ENCODE results near the gene OLFML2B. TPM values are rescaled to one million over a fixed set of nuclear protein-coding genes. Genes with fewer than 3 reads are reported as not detected.
"Not testable (repeated sequence)": the region's sequence is repeated elsewhere in the genome, so short reads cannot be mapped to it uniquely, and the experiment has no call there.

OLFML2B gene
- total RNA-seq, 1 donor from 2014 or later, result 1.8 TPM

DNA sequence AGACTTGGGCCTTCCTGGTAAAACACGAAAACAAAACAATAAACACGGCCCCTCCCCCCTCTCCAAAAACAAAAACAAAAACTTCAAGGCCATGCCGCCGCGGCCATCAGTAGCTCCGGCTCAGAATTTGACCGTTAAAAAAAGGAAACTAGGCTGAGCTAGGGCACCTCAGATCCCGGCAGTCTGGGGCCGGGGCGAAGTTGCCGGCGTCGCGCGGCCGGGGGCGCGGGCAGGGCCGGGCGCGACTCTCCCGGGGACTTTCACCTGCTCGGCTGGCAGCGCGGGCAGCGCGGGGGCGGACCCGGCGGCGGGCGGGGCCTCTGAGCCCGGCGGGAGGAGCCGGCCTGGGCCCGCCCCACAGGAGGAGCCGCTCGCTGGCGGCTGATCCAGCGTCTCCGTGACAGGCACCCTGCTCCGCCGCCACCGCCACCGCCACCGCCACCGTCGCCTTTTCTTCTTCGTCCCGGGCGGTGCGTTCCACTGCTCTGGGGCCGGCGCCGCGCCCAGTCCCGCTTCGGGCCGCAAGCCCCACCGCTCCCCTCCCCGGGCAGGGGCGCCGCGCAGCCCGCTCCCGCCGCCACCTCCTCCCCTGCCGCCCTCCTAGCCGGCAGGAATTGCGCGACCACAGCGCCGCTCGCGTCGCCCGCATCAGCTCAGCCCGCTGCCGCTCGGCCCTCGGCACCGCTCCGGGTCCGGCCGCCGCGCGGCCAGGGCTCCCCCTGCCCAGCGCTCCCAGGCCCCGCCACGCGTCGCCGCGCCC lies 45.8 kb upstream of the OLFML2B start, which contains the start of gene NOS1AP:
Gene NOS1AP, plus strand, starts transcription at position 358 of the 760 bp plus-strand sequence. CDS start 487 bp downstream, outside the sequence.
- H3K27ac Mint-ChIP-seq, result peak within 1 kb of the TSS; percentile 85

DNA sequence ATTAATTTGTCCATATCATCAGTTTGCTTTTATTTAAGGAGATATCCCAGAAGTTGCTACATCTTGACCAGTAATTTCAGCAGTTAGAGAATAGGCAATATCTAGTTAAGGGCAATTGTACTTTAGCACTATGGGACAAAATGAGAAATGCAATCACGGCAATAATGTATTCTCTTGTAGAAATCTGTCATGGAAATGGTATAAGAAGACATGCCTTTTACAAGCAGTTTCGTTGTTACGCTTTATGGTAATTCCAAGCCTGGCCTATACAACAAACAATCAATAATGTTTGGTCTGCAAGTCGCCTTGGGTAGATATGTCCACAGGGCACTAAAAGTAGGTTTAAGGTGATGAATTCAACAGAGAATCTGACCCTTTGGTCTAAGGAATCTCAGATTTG lies 44.6 kb upstream of the OLFML2B start:
- TF ChIP-seq, protein P1, sequence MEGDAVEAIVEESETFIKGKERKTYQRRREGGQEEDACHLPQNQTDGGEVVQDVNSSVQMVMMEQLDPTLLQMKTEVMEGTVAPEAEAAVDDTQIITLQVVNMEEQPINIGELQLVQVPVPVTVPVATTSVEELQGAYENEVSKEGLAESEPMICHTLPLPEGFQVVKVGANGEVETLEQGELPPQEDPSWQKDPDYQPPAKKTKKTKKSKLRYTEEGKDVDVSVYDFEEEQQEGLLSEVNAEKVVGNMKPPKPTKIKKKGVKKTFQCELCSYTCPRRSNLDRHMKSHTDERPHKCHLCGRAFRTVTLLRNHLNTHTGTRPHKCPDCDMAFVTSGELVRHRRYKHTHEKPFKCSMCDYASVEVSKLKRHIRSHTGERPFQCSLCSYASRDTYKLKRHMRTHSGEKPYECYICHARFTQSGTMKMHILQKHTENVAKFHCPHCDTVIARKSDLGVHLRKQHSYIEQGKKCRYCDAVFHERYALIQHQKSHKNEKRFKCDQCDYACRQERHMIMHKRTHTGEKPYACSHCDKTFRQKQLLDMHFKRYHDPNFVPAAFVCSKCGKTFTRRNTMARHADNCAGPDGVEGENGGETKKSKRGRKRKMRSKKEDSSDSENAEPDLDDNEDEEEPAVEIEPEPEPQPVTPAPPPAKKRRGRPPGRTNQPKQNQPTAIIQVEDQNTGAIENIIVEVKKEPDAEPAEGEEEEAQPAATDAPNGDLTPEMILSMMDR (IDR thresholded peaks at IDR 0.05; ENCODE audit: unreplicated experiment), result no peak
- DNase-seq (ENCODE audit: low spot score, unreplicated experiment), result no peak
- Mint-ChIP-seq H3K36me3 (ENCODE audit: insufficient read depth) (no peaks in the 10 kb centered on the region), H3K4me1 (ENCODE audit: low read depth) (peaks cover 12% of the 10 kb centered on the region), H3K9me3 (ENCODE audit: low read depth) (no peaks in the 10 kb centered on the region), H3K27ac (no peak overlapping the region), H3K27me3 (peaks cover 29% of the 10 kb centered on the region), H3K4me3 (ENCODE audit: low read depth) (peak overlapping the region; percentile 82)

More for the DNA sequence above, 45.8 kb upstream of the OLFML2B start, which contains the start of gene NOS1AP:
- peak; percentile 74 for DNase-seq (ENCODE audit: low spot score, unreplicated experiment)
- TF ChIP-seq, protein P1 (IDR thresholded peaks at IDR 0.05; ENCODE audit: unreplicated experiment), result no peak
- Mint-ChIP-seq H3K36me3 (ENCODE audit: insufficient read depth) (no peaks in the 10 kb centered on the region), H3K9me3 (ENCODE audit: low read depth) (no peaks in the 10 kb centered on the region), H3K4me1 (ENCODE audit: low read depth) (peaks cover 11% of the 10 kb centered on the region), H3K4me3 (ENCODE audit: low read depth) (peak within 1 kb of the TSS; percentile 82), H3K27me3 (peaks cover 29% of the 10 kb centered on the region)

DNA sequence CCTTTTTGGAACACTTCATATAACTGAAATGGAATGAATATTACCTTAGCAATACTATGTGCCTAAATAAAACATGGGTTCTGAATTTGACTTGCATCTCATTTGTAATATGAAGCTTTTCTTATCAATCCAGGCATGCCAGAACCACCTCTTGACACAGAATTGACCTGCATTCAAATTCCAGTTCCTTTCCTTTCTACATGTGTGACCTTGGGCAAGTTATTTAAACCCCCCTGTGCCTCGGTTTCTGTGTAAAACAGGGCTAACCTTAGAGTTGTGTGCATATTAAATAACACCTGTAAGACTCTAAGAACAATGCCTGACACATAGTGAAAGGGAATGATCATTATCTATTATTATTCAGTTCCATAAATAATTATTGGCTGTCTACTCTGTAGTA lies 43.8 kb upstream of the OLFML2B start:
- no peaks in the 10 kb centered on the region for H3K9me3 Mint-ChIP-seq (ENCODE audit: low read depth)
- DNase-seq (ENCODE audit: low spot score, unreplicated experiment), result no peak
- H3K4me1 Mint-ChIP-seq (ENCODE audit: low read depth), result peaks cover 20% of the 10 kb centered on the region
- no peaks in the 10 kb centered on the region for H3K36me3 Mint-ChIP-seq (ENCODE audit: insufficient read depth)
- TF ChIP-seq, protein P1 (IDR thresholded peaks at IDR 0.05; ENCODE audit: unreplicated experiment), result no peak
- no peak overlapping the region for H3K4me3 Mint-ChIP-seq (ENCODE audit: low read depth)
- H3K27ac Mint-ChIP-seq, result no peak overlapping the region
- H3K27me3 Mint-ChIP-seq, result peaks cover 28% of the 10 kb centered on the region

DNA sequence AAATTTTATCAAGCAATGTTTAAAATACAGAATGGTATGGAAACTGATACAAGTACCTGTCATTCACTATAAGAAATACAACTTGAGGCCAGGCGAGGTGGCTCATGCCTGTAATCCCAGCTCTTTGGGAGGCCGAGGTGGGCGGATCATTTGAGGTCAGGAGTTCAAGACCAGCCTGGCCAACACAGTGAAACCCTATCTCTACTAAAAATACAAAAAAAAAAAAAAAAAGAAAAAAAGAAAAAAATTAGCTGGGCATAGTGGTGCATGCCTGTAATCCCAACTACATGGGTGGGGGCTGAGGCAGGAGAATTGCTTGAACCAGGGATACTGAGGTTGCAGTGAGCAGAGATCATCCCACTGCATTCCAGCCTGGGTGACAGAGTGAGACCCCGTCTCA lies 43.2 kb upstream of the OLFML2B start:
- peaks cover 24% of the 10 kb centered on the region for H3K27me3 Mint-ChIP-seq
- DNase-seq (ENCODE audit: low spot score, unreplicated experiment); H3K4me3 Mint-ChIP-seq (ENCODE audit: low read depth); H3K36me3 Mint-ChIP-seq (ENCODE audit: insufficient read depth); H3K27ac Mint-ChIP-seq; H3K9me3 Mint-ChIP-seq (ENCODE audit: low read depth): not testable (repeated sequence)
- H3K4me1 Mint-ChIP-seq (ENCODE audit: low read depth), result peaks cover 21% of the 10 kb centered on the region

DNA sequence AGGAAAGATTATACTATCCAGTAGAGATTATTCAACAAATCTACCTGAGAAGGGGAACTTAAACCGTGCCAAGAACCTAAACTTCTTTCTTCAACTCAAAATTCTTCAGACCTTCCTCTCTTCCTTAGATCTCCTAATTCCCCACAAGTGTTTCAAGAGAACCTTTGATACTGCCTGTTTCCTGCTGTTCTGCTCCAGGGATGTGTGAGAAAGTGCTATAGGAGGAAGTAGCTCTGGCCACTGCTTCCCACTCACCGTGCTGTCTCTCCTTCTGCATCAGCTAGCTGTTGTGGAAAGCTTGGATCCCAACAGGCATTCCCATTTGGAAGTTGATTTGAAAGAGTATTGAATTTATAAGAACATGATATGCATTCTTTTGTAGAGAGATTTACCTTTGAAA lies 41.3 kb upstream of the OLFML2B start:
- TF ChIP-seq, protein P1 (IDR thresholded peaks at IDR 0.05; ENCODE audit: unreplicated experiment), result no peak
- DNase-seq (ENCODE audit: low spot score, unreplicated experiment), result no peak
- Mint-ChIP-seq H3K27me3 (peaks cover 14% of the 10 kb centered on the region), H3K36me3 (ENCODE audit: insufficient read depth) (no peaks in the 10 kb centered on the region), H3K27ac (no peak overlapping the region), H3K9me3 (ENCODE audit: low read depth) (no peaks in the 10 kb centered on the region), H3K4me1 (ENCODE audit: low read depth) (peaks cover 10% of the 10 kb centered on the region), H3K4me3 (ENCODE audit: low read depth) (no peak overlapping the region)
